ENCODE data around the gene ADCY10.
"Not testable (repeated sequence)": the region's sequence is repeated elsewhere in the genome, so short reads cannot be mapped to it uniquely, and the experiment has no call there.

The ADCY10 gene

GRCh38 chr1:167880580-167881021 lies 33.3 kb downstream of the ADCY10 start:
- no peak for DNase-seq

GRCh38 chr1:167879508-167879907 lies 34.4 kb downstream of the ADCY10 start:
- no peak for DNase-seq

GRCh38 chr1:167878372-167879160 lies 35.4 kb downstream of the ADCY10 start:
- DNase-seq, result no peak

GRCh38 chr1:167876597-167877175 lies 37.2 kb downstream of the ADCY10 start:
- no peak for DNase-seq

- no peak for DNase-seq
Measured at GRCh38 chr1:167871331-167871730, 42.6 kb downstream of the ADCY10 start.

- DNase-seq, result not testable (repeated sequence)
Measured at GRCh38 chr1:167869157-167870001, 44.6 kb downstream of the ADCY10 start.

- not testable (repeated sequence) for DNase-seq
Measured at GRCh38 chr1:167866739-167867414, 47.1 kb downstream of the ADCY10 start.

- DNase-seq, result not testable (repeated sequence)
Measured at GRCh38 chr1:167866326-167866725, 47.6 kb downstream of the ADCY10 start.

- not testable (repeated sequence) for DNase-seq
Measured at GRCh38 chr1:167865804-167866308, 48.1 kb downstream of the ADCY10 start.

GRCh38 chr1:167865193-167865592 lies 48.7 kb downstream of the ADCY10 start:
- not testable (repeated sequence) for DNase-seq

GRCh38 chr1:167864392-167865032 lies 49.4 kb downstream of the ADCY10 start:
- no peak for DNase-seq

- no peak for DNase-seq
Measured at GRCh38 chr1:167863921-167864279, 50.0 kb downstream of the ADCY10 start.

GRCh38 chr1:167863191-167863920 lies 50.6 kb downstream of the ADCY10 start:
- DNase-seq, result not testable (repeated sequence)

GRCh38 chr1:167862432-167863076 lies 51.4 kb downstream of the ADCY10 start:
- DNase-seq, result no peak

GRCh38 chr1:167861664-167862381 lies 52.1 kb downstream of the ADCY10 start:
- DNase-seq, result no peak

GRCh38 chr1:167860231-167860923 lies 53.6 kb downstream of the ADCY10 start:
- DNase-seq, result no peak

- DNase-seq, result no peak
Measured at GRCh38 chr1:167856711-167857418, 57.1 kb downstream of the ADCY10 start.

- DNase-seq, result no peak
Measured at GRCh38 chr1:167854184-167854583, 59.8 kb downstream of the ADCY10 start.

GRCh38 chr1:167849666-167850065 lies 64.3 kb downstream of the ADCY10 start:
- no peak for DNase-seq

Measured in NCI-H510A (cell line).